NCI-H146 treated with DMSO at 0.1 percent for 48 hours (cell line): ENCODE measurements around the gene ZBTB48.
"Not testable (repeated sequence)": the region's sequence is repeated elsewhere in the genome, so short reads cannot be mapped to it uniquely, and the experiment has no call there.

ENCODE experiments used
- DNase-seq: peaks from one replicate; lab custom pipeline; 2025; ENCODE audit not compliant: unreplicated experiment; lab: John Stamatoyannopoulos, UW

ZBTB48 gene

GRCh38 chr1:6591222-6591621 lies 11.4 kb downstream of the ZBTB48 start:
- no peak for DNase-seq

- DNase-seq: no peak
Observed at GRCh38 chr1:6591644-6592043, 11.8 kb downstream of the ZBTB48 start.

- DNase-seq: no peak
Observed at GRCh38 chr1:6592441-6592840, 12.6 kb downstream of the ZBTB48 start.

GRCh38 chr1:6592865-6593593 lies 13.2 kb downstream of the ZBTB48 start:
- DNase-seq: no peak

GRCh38 chr1:6593810-6594209 lies 14.0 kb downstream of the ZBTB48 start:
- no peak for DNase-seq

- no peak for DNase-seq
Observed at GRCh38 chr1:6594977-6595740, 15.4 kb downstream of the ZBTB48 start.

- no peak for DNase-seq
Observed at GRCh38 chr1:6596351-6596750, 16.6 kb downstream of the ZBTB48 start.

- DNase-seq: no peak
Observed at GRCh38 chr1:6596886-6597776, 17.3 kb downstream of the ZBTB48 start.

GRCh38 chr1:6597777-6598131 lies 18.0 kb downstream of the ZBTB48 start:
- no peak for DNase-seq

GRCh38 chr1:6599141-6599975 lies 19.6 kb downstream of the ZBTB48 start:
- DNase-seq: no peak

- not testable (repeated sequence) for DNase-seq
Observed at GRCh38 chr1:6599991-6600390, 20.2 kb downstream of the ZBTB48 start.

- DNase-seq: no peak
Observed at GRCh38 chr1:6600410-6601048, 20.7 kb downstream of the ZBTB48 start.

- no peak for DNase-seq
Observed at GRCh38 chr1:6601049-6601922, 21.5 kb downstream of the ZBTB48 start.

GRCh38 chr1:6601923-6602668 lies 22.3 kb downstream of the ZBTB48 start:
- DNase-seq: peak; percentile 10

- peak; percentile 8 for DNase-seq
Observed at GRCh38 chr1:6602669-6603237, 23.0 kb downstream of the ZBTB48 start, which contains the start of gene KLHL21. Gene KLHL21 (minus strand): TSS chr1:6602869. CDS start chr1:6602817, 52 bp downstream.

GRCh38 chr1:6603238-6603914 lies 23.6 kb downstream of the ZBTB48 start:
- no peak for DNase-seq

- no peak for DNase-seq
Observed at GRCh38 chr1:6603915-6604558, 24.2 kb downstream of the ZBTB48 start.
